GM21360 (cell line): ENCODE data around the gene SUCNR1.
"Not testable (repeated sequence)": the region's sequence is repeated elsewhere in the genome, so short reads cannot be mapped to it uniquely, and the experiment has no call there.

ENCODE experiments used
- ATAC-seq: cut with Tn5 transposase; IDR thresholded peaks from one replicate; pipeline ENCODE4 v1.9.1; 2021; ENCODE audit warnings: mild to moderate bottlenecking, moderate library complexity; ENCODE audit not compliant: unreplicated experiment

SUCNR1 gene

GRCh38 chr3:151900884-151901643 lies 27.6 kb downstream of the SUCNR1 start:
- no peak for ATAC-seq

- ATAC-seq, result no peak
Measured at GRCh38 chr3:151901644-151902285, 28.3 kb downstream of the SUCNR1 start.

- ATAC-seq, result no peak
Measured at GRCh38 chr3:151903501-151903991, 30.1 kb downstream of the SUCNR1 start.

- no peak for ATAC-seq
Measured at GRCh38 chr3:151905647-151906046, 32.2 kb downstream of the SUCNR1 start.

- ATAC-seq, result no peak
Measured at GRCh38 chr3:151906751-151907150, 33.3 kb downstream of the SUCNR1 start.

GRCh38 chr3:151908399-151908798 lies 35.0 kb downstream of the SUCNR1 start:
- no peak for ATAC-seq

GRCh38 chr3:151909681-151910405 lies 36.4 kb downstream of the SUCNR1 start:
- no peak for ATAC-seq

GRCh38 chr3:151911462-151911861 lies 38.0 kb downstream of the SUCNR1 start:
- no peak for ATAC-seq

- ATAC-seq, result no peak
Measured at GRCh38 chr3:151912028-151912427, 38.6 kb downstream of the SUCNR1 start.

- no peak for ATAC-seq
Measured at GRCh38 chr3:151916781-151917180, 43.3 kb downstream of the SUCNR1 start.

- ATAC-seq, result no peak
Measured at GRCh38 chr3:151918253-151919029, 45.0 kb downstream of the SUCNR1 start.

- ATAC-seq, result no peak
Measured at GRCh38 chr3:151919030-151919328, 45.5 kb downstream of the SUCNR1 start.

GRCh38 chr3:151919446-151919845 lies 46.0 kb downstream of the SUCNR1 start:
- no peak for ATAC-seq

GRCh38 chr3:151923901-151924300 lies 50.5 kb downstream of the SUCNR1 start:
- ATAC-seq, result no peak

GRCh38 chr3:151924753-151925152 lies 51.3 kb downstream of the SUCNR1 start:
- ATAC-seq, result no peak

GRCh38 chr3:151925419-151925818 lies 52.0 kb downstream of the SUCNR1 start:
- no peak for ATAC-seq

- no peak for ATAC-seq
Measured at GRCh38 chr3:151925876-151926275, 52.4 kb downstream of the SUCNR1 start.

- ATAC-seq, result no peak
Measured at GRCh38 chr3:151926956-151927355, 53.5 kb downstream of the SUCNR1 start.

- not testable (repeated sequence) for ATAC-seq
Measured at GRCh38 chr3:151927915-151928525, 54.6 kb downstream of the SUCNR1 start.

- no peak for ATAC-seq
Measured at GRCh38 chr3:151931171-151931570, 57.7 kb downstream of the SUCNR1 start.
